GM03348 (cell line): ENCODE measurements around the gene KEL.
A peak's percentile ranks its signal among the peaks of the same experiment; 100 is the strongest.
"Not testable (repeated sequence)": the region's sequence is repeated elsewhere in the genome, so short reads cannot be mapped to it uniquely, and the experiment has no call there.

Experiments
- DNase-seq: peaks from one replicate; pipeline ENCODE4 v3.0.0; 2012; ENCODE audit warnings: low spot score

KEL gene, protein sequence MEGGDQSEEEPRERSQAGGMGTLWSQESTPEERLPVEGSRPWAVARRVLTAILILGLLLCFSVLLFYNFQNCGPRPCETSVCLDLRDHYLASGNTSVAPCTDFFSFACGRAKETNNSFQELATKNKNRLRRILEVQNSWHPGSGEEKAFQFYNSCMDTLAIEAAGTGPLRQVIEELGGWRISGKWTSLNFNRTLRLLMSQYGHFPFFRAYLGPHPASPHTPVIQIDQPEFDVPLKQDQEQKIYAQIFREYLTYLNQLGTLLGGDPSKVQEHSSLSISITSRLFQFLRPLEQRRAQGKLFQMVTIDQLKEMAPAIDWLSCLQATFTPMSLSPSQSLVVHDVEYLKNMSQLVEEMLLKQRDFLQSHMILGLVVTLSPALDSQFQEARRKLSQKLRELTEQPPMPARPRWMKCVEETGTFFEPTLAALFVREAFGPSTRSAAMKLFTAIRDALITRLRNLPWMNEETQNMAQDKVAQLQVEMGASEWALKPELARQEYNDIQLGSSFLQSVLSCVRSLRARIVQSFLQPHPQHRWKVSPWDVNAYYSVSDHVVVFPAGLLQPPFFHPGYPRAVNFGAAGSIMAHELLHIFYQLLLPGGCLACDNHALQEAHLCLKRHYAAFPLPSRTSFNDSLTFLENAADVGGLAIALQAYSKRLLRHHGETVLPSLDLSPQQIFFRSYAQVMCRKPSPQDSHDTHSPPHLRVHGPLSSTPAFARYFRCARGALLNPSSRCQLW

DNA sequence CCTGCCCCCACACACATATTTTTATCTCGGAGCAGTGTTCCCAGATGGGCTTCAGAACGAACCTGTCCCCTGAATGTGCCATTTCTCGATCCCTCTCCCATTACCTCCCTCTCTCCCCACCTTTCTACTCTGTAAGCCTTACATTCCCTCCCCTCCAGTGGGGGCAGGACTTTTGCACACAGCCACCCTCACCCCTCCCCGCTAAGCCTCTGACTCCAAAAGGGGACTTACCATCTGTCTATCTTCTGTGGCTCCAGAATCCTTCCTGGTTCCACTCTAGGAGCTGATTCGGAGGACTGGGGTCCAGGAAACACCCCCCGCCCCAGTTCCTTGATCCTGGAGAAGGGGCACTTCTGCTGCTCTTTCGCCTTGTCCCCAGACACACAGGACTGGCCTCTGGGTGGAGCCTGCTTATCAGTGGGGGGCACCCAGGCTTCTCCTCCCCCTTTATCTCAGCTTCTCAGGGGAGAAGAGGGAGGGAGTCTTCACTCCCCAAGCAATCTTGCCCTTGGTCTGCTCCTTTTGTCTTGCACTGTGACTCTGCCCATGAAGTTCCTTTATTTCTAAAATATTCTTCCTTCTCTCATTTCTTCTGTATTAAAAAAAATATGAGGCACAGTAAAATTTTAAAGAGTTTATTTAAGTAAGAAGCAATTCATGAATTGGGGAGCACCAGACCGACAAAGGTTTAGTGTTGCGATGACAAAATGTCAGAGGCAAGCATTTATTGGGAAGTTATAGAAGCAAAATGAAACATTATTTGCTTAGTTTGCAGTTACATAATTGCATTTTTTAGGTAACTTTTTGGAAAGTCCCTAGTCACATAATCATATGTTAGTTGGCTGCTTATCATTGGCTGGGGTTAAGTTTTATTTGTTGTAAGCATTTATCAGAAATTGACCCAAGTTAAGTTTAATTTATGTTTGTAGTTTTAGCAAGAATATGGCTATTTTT is at the start of gene KEL:
KEL (minus strand) TSS at position 391 of the 954 bp plus-strand sequence; CDS start at position 234, 157 bp downstream.
- DNase-seq: no peak

DNA sequence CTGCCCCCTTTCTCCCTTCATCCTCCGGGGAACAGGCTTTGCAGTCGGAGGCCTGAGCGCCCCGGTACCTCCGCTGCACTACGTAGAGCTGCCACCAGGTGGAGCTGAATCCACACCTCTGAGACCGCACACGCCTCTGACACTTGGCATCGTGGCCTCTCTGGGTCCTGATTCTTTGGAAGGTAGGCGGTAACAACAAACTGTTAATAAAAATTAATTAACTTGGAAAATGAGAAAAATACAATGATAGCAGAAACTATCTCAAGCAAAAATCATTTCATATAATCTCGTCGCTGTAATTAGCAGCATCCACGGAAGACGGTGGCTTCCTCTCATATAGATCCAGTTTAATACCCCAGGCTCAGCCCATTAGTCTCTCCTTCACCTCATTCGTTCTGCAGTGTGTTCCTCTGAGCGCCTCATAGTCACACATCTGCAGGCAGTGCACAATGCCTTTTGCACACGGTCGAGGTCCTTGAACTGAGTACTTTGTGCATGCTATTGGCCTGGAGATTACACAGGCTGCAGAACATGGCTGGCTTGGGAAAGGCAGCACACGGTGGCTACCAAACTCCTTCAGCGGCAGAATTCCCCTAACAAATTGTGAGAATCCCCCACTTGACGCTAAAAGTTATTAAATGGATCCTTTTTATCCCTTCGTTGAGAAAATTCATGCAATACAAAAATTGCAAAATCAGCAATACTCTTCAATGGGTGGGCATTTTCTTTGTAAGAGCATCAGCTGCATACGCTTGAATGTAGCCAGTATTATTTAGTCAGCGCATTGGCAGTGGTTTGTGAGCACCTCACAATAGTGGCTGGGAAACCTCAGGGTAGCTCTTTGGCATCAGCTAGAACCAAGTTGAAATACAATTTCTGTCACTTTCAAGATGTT is 46.1 kb upstream of the KEL start:
- peak; percentile 86 for DNase-seq

DNA sequence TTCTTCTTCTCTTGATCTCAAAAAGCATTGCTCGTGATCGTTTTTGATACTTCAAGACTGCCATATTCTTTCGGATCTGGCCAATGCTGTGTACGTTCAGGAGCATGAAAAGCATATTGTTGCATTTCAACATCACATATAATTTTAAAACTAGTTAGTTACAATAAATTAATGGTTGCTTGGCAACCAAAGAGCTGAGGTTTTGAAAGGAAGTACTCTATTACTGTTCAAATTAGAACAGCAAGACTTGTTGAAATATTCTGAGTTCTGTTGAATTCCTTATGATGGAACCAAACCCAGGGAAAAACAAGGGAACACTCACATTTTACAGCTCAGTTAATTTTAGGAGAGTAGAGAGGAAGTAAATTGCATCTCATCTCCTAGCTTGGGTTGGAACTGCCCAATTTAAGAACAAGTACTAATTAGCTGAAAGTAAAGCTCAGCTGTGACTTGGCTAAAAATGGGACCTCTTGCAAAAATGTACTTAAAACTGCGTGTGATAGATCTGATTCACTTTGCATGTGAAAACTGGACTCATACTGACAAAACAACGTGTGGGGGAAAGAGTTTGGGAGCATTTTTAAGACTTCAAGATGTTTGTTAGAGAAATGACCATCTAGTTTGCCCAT is 43.6 kb upstream of the KEL start:
- no peak for DNase-seq

DNA sequence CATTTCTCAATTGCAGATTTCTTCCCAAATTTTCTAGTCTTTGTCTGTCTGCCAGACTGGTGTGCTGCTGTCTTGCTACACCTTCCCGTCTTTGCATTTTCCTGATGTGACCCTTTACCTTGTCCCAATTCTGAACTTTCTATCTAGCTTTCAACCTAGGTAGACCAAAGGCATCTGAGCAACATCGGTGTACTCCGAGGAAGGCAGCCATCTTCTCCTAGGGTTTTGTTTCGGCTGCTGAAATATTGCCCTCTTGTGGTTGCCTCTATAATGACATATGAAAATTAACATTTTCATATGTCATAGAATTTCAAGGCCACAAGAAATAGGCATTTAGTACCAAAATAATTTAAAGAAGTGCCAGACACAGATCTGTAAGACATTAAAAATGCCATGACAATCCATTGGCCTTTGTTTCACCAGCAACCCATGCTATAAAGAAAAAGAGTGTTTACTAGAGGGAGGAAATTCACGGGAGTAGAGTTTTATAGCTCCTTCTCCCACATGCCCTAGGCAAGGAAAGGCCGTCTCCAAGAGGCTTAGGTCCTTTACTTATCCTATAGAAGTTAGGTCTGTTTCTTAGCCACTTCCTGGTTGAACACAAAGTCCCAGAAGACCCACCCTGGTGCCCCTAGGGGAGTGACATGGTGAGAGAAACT is 41.4 kb upstream of the KEL start:
- DNase-seq: peak; percentile 62

DNA sequence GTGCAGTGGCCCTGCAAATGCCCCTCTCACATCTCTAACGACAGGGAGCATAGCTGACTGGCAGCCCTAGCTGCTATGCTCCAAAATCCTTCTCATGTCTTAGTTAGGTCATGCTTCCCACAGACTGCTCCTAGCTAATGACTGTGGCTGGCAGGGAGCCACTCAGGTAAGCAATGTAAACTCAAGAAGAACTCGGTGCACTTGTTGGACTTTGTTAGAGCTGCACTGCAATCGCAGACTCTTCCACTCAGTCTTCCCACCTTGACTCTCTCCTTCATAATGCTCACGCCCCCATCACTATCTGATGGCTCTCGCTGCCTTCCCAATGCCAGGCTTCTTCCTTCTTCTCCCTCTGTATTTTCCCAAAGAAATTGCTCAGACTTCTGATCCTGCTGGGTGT is 40.7 kb upstream of the KEL start:
- DNase-seq: no peak

DNA sequence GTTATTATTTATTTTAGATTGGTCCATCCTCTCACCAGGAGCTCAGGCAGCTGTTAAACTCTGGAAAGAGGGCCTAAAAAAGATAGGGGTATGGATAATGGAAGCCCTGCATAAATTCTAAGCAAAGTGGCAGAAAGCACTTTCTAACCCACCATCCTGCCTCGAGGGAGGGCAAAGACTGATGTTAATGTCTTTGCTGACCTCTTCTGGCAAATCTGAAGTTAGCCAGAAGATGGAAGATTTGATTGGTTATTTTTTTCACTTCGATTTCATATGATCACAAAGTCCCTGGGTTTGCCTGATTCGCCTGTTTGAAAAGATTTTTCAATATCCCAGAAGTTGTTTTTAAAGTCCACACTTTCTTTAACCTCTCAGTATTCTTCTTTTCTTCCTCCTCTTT is 39.9 kb upstream of the KEL start:
- no peak for DNase-seq

DNA sequence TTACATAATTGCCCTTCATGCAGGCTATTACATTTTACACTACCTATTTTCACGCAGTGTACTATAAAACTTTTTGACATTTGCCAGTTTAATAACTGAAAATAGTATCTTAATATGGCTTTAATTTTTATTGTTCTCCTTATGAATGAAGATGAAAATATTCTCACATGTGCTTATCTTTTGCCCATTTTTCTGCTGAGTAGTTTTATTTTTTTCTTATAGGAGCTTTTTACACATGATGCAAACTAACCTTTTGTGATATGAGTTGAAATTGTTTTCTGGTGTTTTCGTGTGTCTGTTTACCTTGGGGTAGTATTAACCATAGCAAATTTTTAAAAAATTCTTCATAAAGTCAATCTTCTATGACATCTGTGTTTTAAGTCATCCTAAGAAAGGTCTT is 38.5 kb upstream of the KEL start:
- DNase-seq: no peak

DNA sequence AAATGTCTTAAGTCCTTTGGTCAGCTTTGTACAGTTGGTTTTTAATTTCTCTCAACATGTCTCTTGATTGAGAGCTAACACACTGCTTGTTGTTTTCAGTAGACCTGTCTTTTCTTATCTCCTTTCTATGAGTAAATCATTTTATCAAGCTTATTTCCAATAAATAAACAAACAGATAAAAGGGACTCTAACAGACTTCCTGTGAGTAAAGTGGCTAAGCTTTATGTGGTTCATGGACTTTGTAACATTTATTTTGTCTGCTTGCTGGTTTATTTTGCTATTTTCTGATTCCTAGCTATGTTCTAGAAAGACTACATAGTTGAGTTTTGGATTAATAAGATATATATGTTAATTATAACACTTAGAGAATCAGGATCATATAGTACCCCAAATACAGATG is 37.6 kb upstream of the KEL start:
- DNase-seq: no peak

DNA sequence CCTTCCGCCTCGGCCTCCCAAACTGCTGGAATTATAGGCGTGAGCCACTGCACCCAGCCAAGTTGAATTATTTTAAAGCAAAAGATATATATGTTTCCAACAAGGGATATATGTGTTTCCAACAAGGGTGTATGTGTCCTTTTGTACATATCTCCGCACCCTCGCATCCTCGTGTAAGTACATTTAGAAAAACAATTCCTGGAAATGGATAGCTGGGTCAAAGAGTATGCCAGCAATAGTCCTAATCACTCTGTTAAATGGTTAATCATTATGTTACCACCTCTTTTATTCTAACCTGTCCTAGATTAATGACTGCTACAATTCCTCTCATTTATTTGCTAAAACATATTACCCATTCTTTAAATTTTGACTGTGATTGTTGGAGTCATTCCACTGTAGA is 36.8 kb upstream of the KEL start:
- no peak for DNase-seq

DNA sequence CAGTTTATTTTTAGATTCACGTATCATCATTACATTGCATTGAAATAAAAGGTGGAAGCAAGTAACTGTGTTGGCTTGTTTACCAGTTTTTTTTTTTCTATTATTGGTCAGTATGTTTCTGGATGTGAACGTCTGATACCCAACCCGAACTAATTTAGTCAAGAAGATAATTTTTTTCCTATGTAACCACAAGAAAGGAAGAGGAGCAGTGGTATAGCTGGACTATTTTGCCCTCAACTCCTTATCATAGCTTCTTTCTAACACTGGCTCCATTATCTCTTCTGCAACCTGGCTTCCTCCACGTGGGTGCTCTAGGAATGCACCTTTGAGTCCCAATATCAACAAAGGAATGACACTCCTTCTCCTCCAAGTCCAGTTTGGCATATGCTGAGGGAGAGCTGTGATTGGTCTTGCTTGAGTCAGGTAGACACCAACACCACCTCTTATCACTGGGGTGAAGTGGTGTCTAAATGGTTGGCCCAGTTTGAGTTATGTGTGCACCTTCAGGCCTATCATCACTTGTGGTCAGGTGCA is 35.4 kb upstream of the KEL start:
- no peak for DNase-seq

DNA sequence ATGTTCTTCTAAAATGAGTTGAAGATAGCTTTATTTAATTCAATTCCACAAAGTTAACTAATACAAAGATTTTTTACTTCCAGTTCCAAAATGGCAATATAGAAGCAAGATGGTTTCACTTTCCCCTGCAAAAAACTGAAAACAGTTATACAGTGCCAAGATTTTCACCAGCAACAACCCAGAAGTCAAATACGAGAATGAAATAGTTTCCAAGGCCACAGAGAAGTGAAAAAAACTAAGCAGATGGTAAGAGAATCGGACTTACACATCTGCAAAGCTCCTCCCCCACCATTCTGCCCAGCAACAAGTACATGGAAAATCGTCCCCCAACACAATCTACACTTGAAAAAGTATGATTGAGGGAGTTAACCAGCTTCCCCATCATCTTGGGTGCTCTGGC is 30.3 kb upstream of the KEL start:
- no peak for DNase-seq

DNA sequence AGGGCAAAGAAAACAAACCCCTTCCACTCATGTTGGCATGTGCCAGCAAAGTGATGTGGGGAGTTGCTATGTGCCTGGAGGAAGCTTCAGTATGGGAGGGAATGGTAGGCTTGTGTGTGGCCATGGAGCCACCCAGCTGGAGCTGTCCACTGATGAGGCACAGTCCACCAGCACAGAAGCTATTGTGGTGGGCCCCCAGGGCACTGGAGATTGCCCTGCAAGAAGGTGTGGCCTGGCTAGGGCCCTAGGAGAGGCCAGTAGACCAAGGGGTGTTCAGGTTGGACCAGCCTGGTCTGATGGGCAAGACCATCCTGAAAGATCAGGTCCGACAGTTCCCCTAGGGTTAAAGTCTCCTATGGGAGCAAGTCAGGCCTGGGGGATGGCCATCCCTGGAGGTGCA is 22.1 kb upstream of the KEL start:
- no peak for DNase-seq

DNA sequence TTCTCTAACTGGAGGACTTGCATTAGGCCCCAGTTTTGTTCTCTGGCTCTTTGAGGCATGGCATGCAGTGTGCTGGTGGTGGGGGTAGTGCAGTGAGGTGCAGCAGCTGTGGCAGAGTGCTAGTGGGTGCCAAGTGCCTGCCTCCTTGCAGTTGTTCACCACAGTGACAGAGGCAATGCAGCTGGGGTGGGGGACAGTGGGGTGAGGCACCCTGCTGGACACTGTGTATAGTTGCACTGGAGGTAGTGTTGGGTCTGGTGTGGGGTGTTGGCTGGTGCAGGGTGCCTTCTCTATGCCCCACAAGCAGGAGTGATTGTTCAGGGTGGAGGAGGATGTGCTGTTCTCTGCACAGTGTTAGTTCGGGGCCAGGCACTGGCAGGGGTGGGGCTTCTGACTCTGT is 21.7 kb upstream of the KEL start:
- no peak for DNase-seq

DNA sequence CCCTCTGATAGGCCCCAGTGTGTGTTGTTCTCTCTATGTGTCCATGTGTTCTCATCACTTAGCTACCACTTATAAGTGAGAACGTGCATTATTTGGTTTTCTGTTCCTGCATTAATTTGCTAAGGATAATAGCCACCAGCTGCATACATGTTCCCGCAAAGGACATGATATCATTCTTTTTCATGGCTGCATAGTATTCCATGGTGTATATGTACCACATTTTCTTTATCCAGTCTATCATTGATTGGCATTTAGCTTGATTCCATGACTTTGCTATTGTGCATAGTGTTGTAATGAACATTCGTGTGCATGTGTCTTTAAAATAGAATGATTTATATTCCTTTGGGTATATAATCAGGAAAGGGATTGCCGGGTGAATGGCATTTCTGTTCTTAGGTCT is 16.2 kb upstream of the KEL start:
- DNase-seq: not testable (repeated sequence)

DNA sequence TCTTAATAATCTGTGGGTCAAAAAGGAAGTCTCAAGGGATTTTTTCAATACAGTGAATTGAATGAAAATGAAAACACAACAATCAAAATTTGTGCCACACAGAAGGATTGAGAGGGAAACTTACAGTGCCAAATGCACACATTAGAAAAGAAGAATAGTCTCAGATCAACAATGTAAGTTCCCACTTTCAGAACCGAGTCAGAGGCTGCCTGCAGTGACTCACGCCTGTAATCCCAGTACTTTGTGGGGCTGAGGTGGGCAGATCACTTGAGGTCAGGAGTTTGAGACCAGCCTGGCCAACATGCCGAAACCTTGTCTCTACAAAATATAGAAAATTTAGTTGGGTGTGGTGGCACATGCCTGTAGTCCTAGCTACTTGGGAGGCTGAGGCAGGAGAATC is 12.5 kb upstream of the KEL start:
- DNase-seq: no peak

DNA sequence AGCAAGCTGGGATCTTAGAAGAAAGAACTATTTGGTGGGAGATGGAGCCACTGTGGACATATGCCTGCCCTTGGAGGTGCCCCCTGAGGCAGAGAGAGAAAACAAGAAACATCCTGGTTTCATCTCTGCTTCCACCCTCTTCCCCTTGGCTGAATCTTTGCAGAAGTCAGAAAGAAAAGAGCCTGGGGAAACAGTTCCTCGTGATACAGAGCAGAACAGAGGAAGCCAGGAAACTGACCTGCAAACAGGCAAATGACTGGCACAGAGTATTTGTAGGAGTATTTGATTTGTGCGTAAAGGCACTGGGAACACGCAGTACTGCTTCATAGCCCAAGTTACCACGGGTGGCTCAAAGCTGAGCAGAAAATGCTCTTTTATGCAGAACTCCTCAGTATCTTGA is 7.0 kb upstream of the KEL start:
- DNase-seq: no peak

DNA sequence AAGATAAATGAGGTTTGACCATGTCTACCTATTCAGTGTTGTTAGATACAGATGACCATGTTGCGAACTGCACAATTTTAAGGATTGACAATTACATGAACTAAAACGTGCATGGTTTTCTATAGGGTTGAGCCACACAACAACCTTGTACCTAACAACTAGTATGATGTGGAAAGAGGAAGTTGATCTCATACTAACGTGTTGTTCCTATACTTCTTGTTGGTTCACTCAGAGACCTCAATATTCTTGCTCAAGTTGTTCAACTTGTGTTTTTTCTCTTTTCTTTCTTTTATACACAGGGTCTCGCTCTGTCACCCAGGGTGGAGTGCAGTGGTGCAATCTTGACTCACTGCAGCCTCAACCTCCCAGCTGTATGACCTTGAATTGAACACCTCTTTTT is 6.1 kb upstream of the KEL start:
- DNase-seq: no peak

DNA sequence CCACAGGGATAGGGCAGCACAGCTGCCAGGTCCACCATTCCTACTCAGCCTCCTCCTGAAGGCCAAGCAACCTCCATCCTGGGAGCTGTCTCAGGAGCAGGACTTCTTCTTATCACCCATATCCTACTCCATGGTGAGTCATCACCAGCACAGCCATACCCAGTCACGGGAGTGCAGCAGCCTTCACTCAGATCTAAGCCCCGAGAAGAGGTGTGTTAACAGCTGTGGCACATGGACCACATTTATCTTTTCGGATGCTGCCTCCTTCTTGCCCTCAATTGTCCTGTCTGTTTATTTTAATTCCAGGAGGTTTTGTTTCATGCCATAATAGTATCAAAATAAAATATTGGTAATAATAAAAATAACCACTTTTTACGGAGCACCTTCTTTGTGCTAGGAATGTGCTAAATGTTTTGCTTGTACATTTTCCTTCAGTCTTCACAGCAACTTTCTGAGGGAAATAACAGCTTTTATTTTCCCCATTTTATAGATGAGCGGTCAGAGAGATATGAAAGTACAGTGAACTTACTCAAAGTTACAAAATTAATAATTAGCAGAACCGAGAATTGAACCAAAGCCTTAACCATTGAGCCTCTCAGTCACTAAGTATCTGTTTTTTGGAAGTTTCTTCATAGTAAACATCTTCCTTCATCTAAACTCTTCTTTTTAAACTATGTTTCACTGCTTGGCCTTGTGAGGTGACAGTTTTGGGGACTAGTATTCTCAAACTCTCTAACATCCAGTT is 2.5 kb upstream of the KEL start:
- DNase-seq: no peak

DNA sequence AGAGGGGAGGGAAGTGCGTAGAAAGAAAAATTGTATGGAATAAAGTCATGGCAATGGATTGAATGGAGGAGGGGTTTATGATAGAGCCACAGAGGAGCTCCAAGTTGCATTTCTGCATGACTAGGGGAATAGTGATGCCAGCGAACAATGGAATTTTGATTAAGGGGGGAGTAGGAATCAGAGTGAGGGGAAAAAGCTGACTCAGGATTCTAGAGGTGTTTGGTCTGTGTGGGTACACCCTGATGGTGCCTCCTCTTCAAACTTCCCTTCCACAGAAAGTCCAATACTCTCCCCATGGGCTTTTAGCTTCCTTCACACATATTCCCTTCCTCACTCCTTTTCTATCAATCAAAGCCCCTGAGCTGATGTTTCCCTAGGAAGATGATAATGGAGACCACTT is 1.8 kb upstream of the KEL start:
- no peak for DNase-seq
